GM23338 (cell line): ENCODE measurements around the gene XPC. TPM values are rescaled to one million over a fixed set of nuclear protein-coding genes. Genes with fewer than 3 reads are reported as not detected.

ENCODE experiments used
- ATAC-seq: fragments of 200-7000 bp; cut with Tn5 transposase; 3 replicates; pipeline ENCODE4 v1.9.1; 2020
- DNase-seq: peaks from one replicate; pipeline ENCODE4 v3.0.0-alpha.2; 2015; ENCODE audit warnings: low spot score
- H2AFZ ChIP-seq: fragments of 200-600 bp; sonication (generic); 2 replicates; pipeline ENCODE4 v1.8.0; 2016; ENCODE audit warnings: antibody characterized with exemption, mild to moderate bottlenecking, moderate library complexity
- H3F3A ChIP-seq: fragments of 200-600 bp; sonication (generic); replicated peaks from 2 replicates; pipeline ENCODE4 v1.8.0; 2017; ENCODE audit warnings: antibody characterized with exemption, mixed run types, low read depth
- H3K27ac ChIP-seq: fragments of 200-600 bp; sonication (generic); 2 replicates; pipeline ENCODE4 v1.6.1; 2016; ENCODE audit warnings: low read depth
- H3K27me3 ChIP-seq: fragments of 200-600 bp; sonication (generic); 2 replicates; pipeline ENCODE4 v1.8.0; 2016; ENCODE audit warnings: mild to moderate bottlenecking, mixed run types, moderate library complexity; ENCODE audit not compliant: insufficient read depth
- H3K36me3 ChIP-seq: fragments of 200-600 bp; sonication (generic); 2 replicates; pipeline ENCODE4 v1.8.0; 2016; ENCODE audit warnings: mild to moderate bottlenecking; ENCODE audit not compliant: insufficient read depth
- H3K4me1 ChIP-seq: fragments of 200-600 bp; sonication (generic); 2 replicates; pipeline ENCODE4 v1.8.0; 2016; ENCODE audit warnings: mild to moderate bottlenecking, moderate library complexity; ENCODE audit not compliant: insufficient read depth
- H3K4me2 ChIP-seq: fragments of 200-600 bp; sonication (generic); 2 replicates; pipeline ENCODE4 v1.7.1; 2017; ENCODE audit warnings: mixed run types
- H3K4me3 ChIP-seq: fragments of 200-600 bp; sonication (generic); 2 replicates; pipeline ENCODE4 v1.6.1; 2016; ENCODE audit warnings: mixed run types
- H3K79me2 ChIP-seq: fragments of 200-600 bp; sonication (generic); replicated peaks from 2 replicates; pipeline ENCODE4 v1.8.0; 2017; ENCODE audit warnings: mild to moderate bottlenecking; ENCODE audit not compliant: insufficient read depth
- H3K9me2 ChIP-seq: fragments of 200-600 bp; sonication (generic); 2 replicates; pipeline ENCODE4 v1.8.0; 2017; ENCODE audit not compliant: insufficient read depth
- H4K20me1 ChIP-seq: fragments of 200-600 bp; sonication (generic); replicated peaks from 2 replicates; pipeline ENCODE4 v1.8.0; 2017; ENCODE audit warnings: mild to moderate bottlenecking; ENCODE audit not compliant: insufficient read depth
- H3K27ac Mint-ChIP-seq: 2 replicates; pipeline ENCODE4 v1.8.0; 2020; ENCODE audit warnings: inconsistent platforms, mild to moderate bottlenecking, moderate library complexity, mixed read lengths
- H3K27me3 Mint-ChIP-seq: 3 replicates; pipeline ENCODE4 v1.8.0; 2022; ENCODE audit warnings: low read depth, mild to moderate bottlenecking, moderate library complexity, mixed read lengths, inconsistent platforms; ENCODE audit not compliant: insufficient read depth, poor library complexity
- H3K36me3 Mint-ChIP-seq: 3 replicates; pipeline ENCODE4 v1.8.0; 2021; ENCODE audit warnings: low read depth, mild to moderate bottlenecking, inconsistent platforms, moderate library complexity, mixed read lengths
- H3K4me1 Mint-ChIP-seq: 3 replicates; pipeline ENCODE4 v1.8.0; 2020; ENCODE audit warnings: mild to moderate bottlenecking, inconsistent platforms, mixed read lengths
- H3K4me3 Mint-ChIP-seq: 3 replicates; pipeline ENCODE4 v1.8.0; 2021; ENCODE audit warnings: moderate library complexity, mild to moderate bottlenecking, inconsistent platforms, mixed read lengths
- H3K9me3 Mint-ChIP-seq: 3 replicates; pipeline ENCODE4 v1.8.0; 2020; ENCODE audit warnings: moderate library complexity, mild to moderate bottlenecking, inconsistent platforms, mixed read lengths
- CREB1 ChIP-seq: fragments of 250-450 bp; sonication (Bioruptor Pico); IDR thresholded peaks from 2 replicates; pipeline ENCODE4 v1.5.0; 2020; ENCODE audit warnings: low read depth, mild to moderate bottlenecking, moderate library complexity
- EZH2 ChIP-seq: fragments of 200-600 bp; sonication (generic); IDR thresholded peaks from one replicate; pipeline ENCODE4 v1.8.0; 2017; ENCODE audit warnings: antibody characterized with exemption, mild to moderate bottlenecking, low read depth; ENCODE audit not compliant: unreplicated experiment
- EZH2phosphoT487 ChIP-seq: fragments of 200-600 bp; sonication (generic); IDR thresholded peaks from one replicate; pipeline ENCODE4 v1.8.1; 2018; ENCODE audit warnings: antibody characterized with exemption; ENCODE audit not compliant: unreplicated experiment
- JUNB ChIP-seq: IDR thresholded peaks from one replicate; pipeline ENCODE4 v1.6.1; 2016; ENCODE audit warnings: antibody characterized with exemption; ENCODE audit not compliant: unreplicated experiment
- NANOG ChIP-seq: IDR thresholded peaks from 2 replicates; pipeline ENCODE4 v1.6.1; 2016; ENCODE audit warnings: antibody characterized with exemption, borderline replicate concordance
- POLR2AphosphoS5 ChIP-seq: IDR thresholded peaks from 2 replicates; pipeline ENCODE4 v1.6.1; 2016; ENCODE audit warnings: antibody characterized with exemption, low read depth
- STAT1 ChIP-seq: IDR thresholded peaks from one replicate; pipeline ENCODE4 v1.6.1; 2016; ENCODE audit warnings: antibody characterized with exemption; ENCODE audit not compliant: unreplicated experiment
- ZNF114 ChIP-seq: fragments of 250-450 bp; sonication (Bioruptor Pico); IDR thresholded peaks from 2 replicates; pipeline ENCODE4 v1.5.0; 2020; ENCODE audit warnings: mild to moderate bottlenecking, moderate library complexity
- ZNF331 ChIP-seq: fragments of 250-450 bp; sonication (Bioruptor Pico); IDR thresholded peaks from 2 replicates; pipeline ENCODE4 v1.5.0; 2020; ENCODE audit warnings: low read depth, mild to moderate bottlenecking, moderate library complexity
- polyA plus RNA-seq: library from polyadenylated mRNA; unstranded; fragments of >200 nt; fragmentation: Nextera tagmentation; extraction: Ambion mirVana; gene quantifications from 2 replicates; pipeline ENCODE4 v1.2.1, GENCODE V29; 2016
- total RNA-seq: library from RNA; depleted of rRNA; stranded (reverse); fragments of >200 nt; shearing (Covaris generic); gene quantifications from 2 replicates; pipeline ENCODE4 v1.2.3, GENCODE V29; 2014
- TF ChIP-seq, protein P1 (sequence below): IDR thresholded peaks from 2 replicates; pipeline ENCODE4 v1.6.1; 2016; ENCODE audit warnings: antibody characterized with exemption
- TF ChIP-seq, protein P2 (sequence below), 2 experiments: fragments of 200-600 bp in 1 of 2; sonication (generic) in 1 of 2; conservative IDR thresholded peaks; 2 replicates each; pipeline versions ENCODE4 v1.5.1 to v1.6.1; 2016 to 2017; ENCODE audit warnings: antibody characterized with exemption in 2 of 2, low read depth in 2 of 2, mild to moderate bottlenecking in 2 of 2, moderate library complexity in 1 of 2
- TF ChIP-seq, protein P3 (sequence below): fragments of 250-450 bp; sonication (Bioruptor Pico); IDR thresholded peaks from 2 replicates; pipeline ENCODE4 v1.5.0; 2020; ENCODE audit warnings: mild to moderate bottlenecking, moderate library complexity
- TF ChIP-seq, protein P4 (sequence below): IDR thresholded peaks from one replicate; pipeline ENCODE4 v1.6.1; 2018; ENCODE audit warnings: antibody characterized with exemption; ENCODE audit not compliant: unreplicated experiment

The XPC gene
- total and polyA plus RNA-seq, 2 experiments from 2014 or later, result 34.9 to 41.5 TPM

DNA sequence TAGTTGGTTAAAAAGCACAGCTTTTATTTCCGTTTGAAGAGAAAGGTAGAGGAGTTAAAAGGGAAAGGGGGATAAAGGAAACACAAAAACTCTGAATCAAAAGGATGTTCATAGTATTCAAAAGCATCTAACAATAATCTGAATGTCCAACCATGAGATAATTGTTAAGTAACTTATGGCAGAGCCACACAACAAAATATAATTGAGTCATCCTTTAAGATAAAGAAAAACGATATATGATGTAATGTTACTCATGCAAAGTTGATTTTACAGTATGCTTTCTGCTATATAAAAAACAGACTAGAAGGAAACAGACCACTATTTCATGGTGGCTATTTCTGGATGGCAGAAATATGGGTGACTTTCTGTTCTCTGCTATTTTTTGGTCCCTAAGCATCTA is 3.9 kb downstream of the XPC start:
- no peak for DNase-seq
- Histone ChIP-seq H3K4me3 (no peak overlapping the region), H3K9me2 (no peaks in the 10 kb centered on the region), H3K4me1 (peaks cover 7% of the 10 kb centered on the region), H4K20me1 (no peaks in the 10 kb centered on the region; the same call in 1 of the 2 replicates), H3K27ac (no peak overlapping the region), H3K27me3 (no peaks in the 10 kb centered on the region), H3F3A (no peaks in the 10 kb centered on the region), H3K4me2 (no peak overlapping the region), H2AFZ (no peak overlapping the region), H3K36me3 (peaks cover 26% of the 10 kb centered on the region), H3K79me2 (peaks cover 50% of the 10 kb centered on the region)
- no peak overlapping the region for H3K4me3 Mint-ChIP-seq
- H3K36me3 Mint-ChIP-seq, result peaks cover 30% of the 10 kb centered on the region
- TF ChIP-seq, protein P1, sequence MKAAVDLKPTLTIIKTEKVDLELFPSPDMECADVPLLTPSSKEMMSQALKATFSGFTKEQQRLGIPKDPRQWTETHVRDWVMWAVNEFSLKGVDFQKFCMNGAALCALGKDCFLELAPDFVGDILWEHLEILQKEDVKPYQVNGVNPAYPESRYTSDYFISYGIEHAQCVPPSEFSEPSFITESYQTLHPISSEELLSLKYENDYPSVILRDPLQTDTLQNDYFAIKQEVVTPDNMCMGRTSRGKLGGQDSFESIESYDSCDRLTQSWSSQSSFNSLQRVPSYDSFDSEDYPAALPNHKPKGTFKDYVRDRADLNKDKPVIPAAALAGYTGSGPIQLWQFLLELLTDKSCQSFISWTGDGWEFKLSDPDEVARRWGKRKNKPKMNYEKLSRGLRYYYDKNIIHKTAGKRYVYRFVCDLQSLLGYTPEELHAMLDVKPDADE, result no peak
- TF ChIP-seq STAT1 (no peak), JUNB (no peak), EZH2 (no peak), POLR2AphosphoS5 (no peak), NANOG (no peak), CREB1 (CRISPR knock-in tag) (no peak), EZH2phosphoT487 (no peak), ZNF114 (CRISPR knock-in tag) (no peak), ZNF331 (CRISPR knock-in tag) (no peak)
- TF ChIP-seq, protein P2, sequence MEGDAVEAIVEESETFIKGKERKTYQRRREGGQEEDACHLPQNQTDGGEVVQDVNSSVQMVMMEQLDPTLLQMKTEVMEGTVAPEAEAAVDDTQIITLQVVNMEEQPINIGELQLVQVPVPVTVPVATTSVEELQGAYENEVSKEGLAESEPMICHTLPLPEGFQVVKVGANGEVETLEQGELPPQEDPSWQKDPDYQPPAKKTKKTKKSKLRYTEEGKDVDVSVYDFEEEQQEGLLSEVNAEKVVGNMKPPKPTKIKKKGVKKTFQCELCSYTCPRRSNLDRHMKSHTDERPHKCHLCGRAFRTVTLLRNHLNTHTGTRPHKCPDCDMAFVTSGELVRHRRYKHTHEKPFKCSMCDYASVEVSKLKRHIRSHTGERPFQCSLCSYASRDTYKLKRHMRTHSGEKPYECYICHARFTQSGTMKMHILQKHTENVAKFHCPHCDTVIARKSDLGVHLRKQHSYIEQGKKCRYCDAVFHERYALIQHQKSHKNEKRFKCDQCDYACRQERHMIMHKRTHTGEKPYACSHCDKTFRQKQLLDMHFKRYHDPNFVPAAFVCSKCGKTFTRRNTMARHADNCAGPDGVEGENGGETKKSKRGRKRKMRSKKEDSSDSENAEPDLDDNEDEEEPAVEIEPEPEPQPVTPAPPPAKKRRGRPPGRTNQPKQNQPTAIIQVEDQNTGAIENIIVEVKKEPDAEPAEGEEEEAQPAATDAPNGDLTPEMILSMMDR (conservative IDR thresholded peaks at IDR 0.05; ENCODE audit: low read depth in 2 of 2), result no peak
- TF ChIP-seq, protein P3, sequence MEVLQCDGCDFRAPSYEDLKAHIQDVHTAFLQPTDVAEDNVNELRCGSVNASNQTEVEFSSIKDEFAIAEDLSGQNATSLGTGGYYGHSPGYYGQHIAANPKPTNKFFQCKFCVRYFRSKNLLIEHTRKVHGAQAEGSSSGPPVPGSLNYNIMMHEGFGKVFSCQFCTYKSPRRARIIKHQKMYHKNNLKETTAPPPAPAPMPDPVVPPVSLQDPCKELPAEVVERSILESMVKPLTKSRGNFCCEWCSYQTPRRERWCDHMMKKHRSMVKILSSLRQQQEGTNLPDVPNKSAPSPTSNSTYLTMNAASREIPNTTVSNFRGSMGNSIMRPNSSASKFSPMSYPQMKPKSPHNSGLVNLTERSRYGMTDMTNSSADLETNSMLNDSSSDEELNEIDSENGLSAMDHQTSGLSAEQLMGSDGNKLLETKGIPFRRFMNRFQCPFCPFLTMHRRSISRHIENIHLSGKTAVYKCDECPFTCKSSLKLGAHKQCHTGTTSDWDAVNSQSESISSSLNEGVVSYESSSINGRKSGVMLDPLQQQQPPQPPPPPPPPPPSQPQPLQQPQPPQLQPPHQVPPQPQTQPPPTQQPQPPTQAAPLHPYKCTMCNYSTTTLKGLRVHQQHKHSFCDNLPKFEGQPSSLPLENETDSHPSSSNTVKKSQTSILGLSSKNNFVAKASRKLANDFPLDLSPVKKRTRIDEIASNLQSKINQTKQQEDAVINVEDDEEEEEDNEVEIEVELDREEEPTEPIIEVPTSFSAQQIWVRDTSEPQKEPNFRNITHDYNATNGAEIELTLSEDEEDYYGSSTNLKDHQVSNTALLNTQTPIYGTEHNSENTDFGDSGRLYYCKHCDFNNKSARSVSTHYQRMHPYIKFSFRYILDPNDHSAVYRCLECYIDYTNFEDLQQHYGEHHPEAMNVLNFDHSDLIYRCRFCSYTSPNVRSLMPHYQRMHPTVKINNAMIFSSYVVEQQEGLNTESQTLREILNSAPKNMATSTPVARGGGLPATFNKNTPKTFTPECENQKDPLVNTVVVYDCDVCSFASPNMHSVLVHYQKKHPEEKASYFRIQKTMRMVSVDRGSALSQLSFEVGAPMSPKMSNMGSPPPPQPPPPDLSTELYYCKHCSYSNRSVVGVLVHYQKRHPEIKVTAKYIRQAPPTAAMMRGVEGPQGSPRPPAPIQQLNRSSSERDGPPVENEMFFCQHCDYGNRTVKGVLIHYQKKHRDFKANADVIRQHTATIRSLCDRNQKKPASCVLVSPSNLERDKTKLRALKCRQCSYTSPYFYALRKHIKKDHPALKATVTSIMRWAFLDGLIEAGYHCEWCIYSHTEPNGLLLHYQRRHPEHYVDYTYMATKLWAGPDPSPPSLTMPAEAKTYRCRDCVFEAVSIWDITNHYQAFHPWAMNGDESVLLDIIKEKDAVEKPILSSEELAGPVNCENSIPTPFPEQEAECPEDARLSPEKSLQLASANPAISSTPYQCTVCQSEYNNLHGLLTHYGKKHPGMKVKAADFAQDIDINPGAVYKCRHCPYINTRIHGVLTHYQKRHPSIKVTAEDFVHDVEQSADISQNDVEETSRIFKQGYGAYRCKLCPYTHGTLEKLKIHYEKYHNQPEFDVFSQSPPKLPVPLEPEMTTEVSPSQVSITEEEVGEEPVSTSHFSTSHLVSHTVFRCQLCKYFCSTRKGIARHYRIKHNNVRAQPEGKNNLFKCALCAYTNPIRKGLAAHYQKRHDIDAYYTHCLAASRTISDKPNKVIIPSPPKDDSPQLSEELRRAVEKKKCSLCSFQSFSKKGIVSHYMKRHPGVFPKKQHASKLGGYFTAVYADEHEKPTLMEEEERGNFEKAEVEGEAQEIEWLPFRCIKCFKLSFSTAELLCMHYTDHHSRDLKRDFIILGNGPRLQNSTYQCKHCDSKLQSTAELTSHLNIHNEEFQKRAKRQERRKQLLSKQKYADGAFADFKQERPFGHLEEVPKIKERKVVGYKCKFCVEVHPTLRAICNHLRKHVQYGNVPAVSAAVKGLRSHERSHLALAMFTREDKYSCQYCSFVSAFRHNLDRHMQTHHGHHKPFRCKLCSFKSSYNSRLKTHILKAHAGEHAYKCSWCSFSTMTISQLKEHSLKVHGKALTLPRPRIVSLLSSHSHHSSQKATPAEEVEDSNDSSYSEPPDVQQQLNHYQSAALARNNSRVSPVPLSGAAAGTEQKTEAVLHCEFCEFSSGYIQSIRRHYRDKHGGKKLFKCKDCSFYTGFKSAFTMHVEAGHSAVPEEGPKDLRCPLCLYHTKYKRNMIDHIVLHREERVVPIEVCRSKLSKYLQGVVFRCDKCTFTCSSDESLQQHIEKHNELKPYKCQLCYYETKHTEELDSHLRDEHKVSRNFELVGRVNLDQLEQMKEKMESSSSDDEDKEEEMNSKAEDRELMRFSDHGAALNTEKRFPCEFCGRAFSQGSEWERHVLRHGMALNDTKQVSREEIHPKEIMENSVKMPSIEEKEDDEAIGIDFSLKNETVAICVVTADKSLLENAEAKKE, result no peak
- TF ChIP-seq, protein P4, sequence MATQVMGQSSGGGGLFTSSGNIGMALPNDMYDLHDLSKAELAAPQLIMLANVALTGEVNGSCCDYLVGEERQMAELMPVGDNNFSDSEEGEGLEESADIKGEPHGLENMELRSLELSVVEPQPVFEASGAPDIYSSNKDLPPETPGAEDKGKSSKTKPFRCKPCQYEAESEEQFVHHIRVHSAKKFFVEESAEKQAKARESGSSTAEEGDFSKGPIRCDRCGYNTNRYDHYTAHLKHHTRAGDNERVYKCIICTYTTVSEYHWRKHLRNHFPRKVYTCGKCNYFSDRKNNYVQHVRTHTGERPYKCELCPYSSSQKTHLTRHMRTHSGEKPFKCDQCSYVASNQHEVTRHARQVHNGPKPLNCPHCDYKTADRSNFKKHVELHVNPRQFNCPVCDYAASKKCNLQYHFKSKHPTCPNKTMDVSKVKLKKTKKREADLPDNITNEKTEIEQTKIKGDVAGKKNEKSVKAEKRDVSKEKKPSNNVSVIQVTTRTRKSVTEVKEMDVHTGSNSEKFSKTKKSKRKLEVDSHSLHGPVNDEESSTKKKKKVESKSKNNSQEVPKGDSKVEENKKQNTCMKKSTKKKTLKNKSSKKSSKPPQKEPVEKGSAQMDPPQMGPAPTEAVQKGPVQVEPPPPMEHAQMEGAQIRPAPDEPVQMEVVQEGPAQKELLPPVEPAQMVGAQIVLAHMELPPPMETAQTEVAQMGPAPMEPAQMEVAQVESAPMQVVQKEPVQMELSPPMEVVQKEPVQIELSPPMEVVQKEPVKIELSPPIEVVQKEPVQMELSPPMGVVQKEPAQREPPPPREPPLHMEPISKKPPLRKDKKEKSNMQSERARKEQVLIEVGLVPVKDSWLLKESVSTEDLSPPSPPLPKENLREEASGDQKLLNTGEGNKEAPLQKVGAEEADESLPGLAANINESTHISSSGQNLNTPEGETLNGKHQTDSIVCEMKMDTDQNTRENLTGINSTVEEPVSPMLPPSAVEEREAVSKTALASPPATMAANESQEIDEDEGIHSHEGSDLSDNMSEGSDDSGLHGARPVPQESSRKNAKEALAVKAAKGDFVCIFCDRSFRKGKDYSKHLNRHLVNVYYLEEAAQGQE, result no peak
- no peak overlapping the region for H3K27ac Mint-ChIP-seq
- H3K9me3 Mint-ChIP-seq, result 0 out of 3 replicates have a peak, but pooled peaks cover 3% of the 10 kb centered on the region
- H3K4me1 Mint-ChIP-seq, result peaks cover 21% of the 10 kb centered on the region
- H3K27me3 Mint-ChIP-seq, result peaks cover 8% of the 10 kb centered on the region
- ATAC-seq, result no peak
